GM03348 (cell line): ENCODE results near the gene SCN2A.
"Not testable (repeated sequence)": the region's sequence is repeated elsewhere in the genome, so short reads cannot be mapped to it uniquely, and the experiment has no call there.

Experiments used
- DNase-seq: peaks from one replicate; pipeline ENCODE4 v3.0.0; 2012; ENCODE audit warnings: low spot score

Gene SCN2A

DNA sequence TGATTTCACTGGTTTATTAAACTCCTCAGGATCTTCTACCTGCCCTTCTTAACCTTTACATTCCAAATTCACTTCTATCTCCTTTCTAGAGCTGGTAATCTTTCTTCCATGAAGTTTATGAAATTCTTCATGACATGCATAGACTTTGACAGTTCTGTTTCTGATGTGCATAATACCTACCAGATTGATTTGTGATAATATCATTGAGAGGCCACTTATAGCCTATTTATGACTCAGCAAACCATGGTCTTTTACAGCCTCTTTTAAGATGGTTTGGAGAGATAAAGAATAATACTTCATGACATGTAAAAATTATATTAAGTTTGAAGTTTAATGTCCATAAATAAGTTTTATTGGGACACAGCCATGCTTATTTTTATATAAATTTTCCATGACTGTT lies 14.0 kb downstream of the SCN2A start:
- DNase-seq, result no peak

GRCh38 chr2:165256618-165257017 lies 17.4 kb downstream of the SCN2A start:
- no peak for DNase-seq

- DNase-seq, result not testable (repeated sequence)
Observed at GRCh38 chr2:165260347-165260746, 21.1 kb downstream of the SCN2A start.

- DNase-seq, result no peak
Observed at GRCh38 chr2:165268754-165269153, 29.5 kb downstream of the SCN2A start.

DNA sequence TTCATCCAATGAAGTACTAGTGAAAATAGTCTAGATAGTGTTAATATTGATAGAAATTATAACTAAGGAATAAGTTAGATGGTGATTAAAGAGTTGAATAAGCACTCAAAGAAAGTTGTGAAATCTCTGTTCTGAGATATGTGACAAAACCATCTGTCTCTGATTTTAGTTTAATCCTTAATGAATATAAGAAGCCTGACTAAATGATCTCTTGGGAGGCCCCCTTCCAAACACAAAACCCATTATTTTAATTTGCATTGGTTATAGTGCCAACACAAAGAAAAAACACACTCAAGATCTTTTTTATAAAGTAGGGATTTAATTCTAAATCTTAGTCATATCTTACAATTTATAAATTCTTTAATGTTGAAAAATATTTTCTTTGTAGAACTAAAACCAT lies 34.0 kb downstream of the SCN2A start:
- no peak for DNase-seq

DNA sequence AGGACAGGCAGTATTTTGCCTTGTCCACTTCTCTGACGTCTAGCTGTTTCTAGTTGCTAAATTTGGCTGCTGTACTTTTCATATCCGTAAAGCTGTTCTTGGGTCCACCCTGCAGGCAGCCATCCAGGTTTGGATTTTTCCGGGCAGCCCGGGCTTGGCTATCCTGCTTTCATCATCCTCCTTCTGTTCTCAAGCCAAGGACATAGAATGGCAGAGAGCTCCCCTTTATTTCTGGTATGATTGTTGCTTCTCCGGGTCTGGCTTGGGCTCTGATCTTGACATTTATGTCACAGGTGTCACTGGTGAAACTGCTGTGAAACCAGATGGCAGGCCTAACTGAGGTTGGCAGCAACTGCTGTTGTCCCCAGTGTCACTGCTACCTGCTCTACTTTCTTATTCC lies 35.5 kb downstream of the SCN2A start:
- DNase-seq, result peak; percentile 22

GRCh38 chr2:165275932-165276331 lies 36.7 kb downstream of the SCN2A start:
- DNase-seq, result no peak

- no peak for DNase-seq
Observed at GRCh38 chr2:165277295-165277694, 38.1 kb downstream of the SCN2A start.

- no peak for DNase-seq
Observed at GRCh38 chr2:165277860-165278656, 38.8 kb downstream of the SCN2A start.

DNA sequence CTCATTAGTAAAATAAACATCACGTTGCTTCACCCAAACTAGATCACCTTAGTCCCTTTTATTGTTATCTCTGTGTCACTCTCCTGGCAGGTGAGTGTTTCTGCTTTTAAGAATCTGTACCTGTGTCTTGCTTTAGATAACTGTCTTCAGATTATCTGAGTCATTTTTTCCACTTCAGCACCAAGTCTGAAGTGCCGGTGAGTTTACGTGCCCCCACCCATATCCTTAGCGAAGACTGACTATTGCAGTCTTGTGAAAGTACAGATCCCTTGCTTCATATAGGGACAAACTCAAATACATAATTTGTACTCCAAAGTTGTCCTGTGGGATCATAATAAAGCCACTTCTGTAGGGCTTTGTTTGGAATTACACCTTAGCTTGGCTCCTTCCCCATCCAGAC lies 41.1 kb downstream of the SCN2A start:
- no peak for DNase-seq

GRCh38 chr2:165281387-165281786 lies 42.2 kb downstream of the SCN2A start:
- no peak for DNase-seq

DNA sequence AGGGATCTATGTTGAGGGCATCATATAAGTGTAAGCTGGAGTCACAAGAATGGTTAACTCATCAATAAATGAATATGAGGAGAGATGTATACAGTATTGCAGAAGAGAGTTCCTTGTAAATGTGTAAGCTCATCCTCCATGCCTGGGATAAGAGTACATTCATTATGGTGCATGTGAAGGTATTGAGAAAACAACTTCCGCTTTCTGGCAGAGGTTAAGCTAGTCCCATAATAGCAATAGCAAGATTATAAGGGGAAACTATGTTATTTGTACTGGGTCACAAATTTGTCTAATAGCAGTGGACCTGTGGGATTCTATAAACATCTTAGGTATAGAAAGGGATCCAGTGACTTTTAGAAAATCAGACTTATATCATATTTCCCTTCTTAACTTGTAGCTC lies 44.1 kb downstream of the SCN2A start:
- no peak for DNase-seq

DNA sequence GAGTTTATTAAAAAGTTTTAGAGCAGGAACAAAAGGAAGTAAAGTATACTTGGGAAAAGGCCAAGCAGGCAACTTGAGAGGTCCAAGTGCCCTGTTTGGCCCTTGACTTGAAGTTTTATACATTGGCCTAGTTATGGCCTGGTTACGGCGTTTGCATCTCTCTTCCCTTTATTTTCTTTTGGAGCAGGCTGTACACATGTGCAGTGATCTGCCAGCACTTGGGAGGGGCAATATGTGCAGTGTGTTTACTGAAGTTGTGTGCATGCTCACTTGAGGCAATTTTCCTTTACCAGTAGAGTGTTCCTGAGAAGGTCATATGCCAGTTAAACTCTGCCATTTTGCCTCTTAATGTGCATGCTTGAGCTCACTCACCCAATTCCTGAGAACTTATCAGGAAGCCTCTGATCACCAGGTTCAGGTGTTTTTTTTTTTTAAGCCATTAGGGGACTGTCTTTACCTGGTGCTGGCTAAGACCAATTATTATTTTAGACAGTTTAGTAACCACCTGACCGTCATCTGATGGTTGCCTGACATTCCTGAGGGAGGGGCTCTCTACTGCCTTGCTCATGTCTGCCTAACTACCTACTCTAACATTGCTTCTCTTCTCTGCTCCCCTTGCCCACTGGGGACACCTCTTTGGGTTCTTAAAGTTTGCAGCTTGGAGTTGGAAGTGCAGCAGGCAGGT lies 48.0 kb downstream of the SCN2A start:
- DNase-seq, result no peak

DNA sequence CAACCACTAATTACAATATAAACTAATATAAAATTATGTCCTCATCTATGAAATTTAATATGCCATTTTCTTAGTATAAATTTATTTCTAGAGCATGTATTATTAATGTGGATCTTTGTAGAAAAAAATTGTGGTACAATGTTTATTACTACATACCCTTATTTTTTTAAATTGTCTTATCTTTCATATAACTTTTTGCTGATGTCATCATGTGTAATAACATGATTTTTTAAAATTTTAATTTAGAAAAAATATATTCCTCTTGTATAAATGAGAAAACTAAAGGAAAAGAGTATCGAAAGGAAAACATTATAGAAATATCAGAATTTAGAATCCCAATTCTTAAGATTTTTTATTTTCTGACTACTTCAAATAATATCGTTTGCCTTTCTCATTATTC lies 49.9 kb downstream of the SCN2A start:
- no peak for DNase-seq

DNA sequence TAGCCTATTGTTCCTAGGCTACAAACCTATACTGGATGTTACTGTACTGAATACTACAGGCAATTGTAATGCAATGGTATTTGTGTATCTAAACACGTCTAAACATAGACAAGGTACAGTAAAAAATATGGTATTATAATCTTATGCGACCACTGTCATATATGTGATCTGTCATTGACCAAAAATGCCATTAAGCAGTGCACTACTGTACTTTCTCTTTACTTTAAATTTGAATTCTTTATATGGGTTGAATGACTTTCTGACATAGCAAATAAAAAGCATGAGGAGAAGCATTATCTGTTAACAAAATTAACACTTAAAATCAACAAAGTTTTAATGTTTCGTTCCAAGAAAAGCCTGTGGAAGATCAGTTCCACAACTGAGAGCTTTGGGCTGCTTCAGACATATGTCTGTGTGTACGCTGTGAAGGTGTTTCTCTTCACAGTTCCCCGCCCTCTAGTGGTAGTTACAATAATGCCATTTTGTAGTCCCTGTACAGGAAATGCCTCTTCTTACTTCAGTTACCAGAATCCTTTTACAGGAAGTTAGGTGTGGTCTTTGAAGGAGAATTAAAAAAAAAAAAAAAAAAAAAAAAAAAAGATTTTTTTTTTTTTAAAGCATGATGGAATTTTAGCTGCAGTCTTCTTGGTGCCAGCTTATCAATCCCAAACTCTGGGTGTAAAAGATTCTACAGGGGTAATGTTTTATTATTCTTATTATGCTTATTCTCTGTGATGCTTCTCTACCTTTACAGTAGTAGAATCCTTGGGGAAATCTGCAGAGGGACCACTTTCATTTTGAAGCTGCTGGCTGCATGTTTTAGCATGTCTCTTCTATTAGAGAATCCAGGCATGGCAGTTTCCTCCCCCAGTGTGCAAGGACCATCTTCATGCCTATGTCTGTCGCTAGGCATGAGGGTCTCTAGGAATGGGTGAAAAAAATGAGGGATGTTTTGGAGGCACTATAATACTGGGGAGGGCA lies 54.5 kb downstream of the SCN2A start:
- peak; percentile 81 for DNase-seq

DNA sequence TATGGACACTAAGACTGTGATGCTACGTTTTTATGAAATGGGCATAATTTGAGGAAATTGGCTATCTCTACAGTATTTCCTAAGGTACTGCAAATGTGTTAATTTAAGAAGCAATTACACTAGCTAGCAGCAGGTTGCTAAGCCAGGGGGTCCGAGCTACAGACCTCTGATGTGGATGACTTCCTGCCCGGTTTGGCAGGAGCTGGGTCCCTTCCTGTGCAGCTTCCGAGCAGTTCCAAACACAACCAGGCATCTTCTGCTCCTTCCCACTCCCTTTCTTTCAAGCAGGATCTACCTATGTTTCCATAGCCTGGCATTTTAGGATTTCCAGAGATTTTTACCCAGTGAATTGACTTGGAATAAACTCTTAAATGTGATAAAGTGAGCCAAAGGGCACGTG lies 55.7 kb downstream of the SCN2A start:
- no peak for DNase-seq

- no peak for DNase-seq
Observed at GRCh38 chr2:165295643-165296042, 56.4 kb downstream of the SCN2A start.

- no peak for DNase-seq
Observed at GRCh38 chr2:165305391-165306096, 66.3 kb downstream of the SCN2A start.

DNA sequence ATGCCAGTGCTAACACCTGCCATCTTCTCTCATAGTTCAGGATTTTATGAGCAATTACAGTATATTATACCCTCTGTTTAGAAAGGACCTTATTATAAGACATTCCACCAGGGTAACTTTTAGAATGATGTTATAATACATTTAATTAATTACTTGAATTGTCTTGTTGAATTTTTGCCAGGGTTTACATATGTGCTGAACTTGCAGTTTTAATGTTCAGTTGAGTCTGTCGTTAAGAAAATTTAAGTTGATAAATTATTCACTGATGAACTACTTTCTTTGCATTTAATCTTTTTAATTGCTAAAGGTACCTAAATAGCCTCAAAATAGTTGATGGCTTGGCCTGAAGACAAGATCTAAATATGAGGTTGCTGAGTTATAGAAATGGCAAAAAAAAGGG lies 68.1 kb downstream of the SCN2A start:
- no peak for DNase-seq

- DNase-seq, result no peak
Observed at GRCh38 chr2:165311949-165312348, 72.7 kb downstream of the SCN2A start.

GRCh38 chr2:165312999-165313398 lies 73.8 kb downstream of the SCN2A start:
- no peak for DNase-seq

DNA sequence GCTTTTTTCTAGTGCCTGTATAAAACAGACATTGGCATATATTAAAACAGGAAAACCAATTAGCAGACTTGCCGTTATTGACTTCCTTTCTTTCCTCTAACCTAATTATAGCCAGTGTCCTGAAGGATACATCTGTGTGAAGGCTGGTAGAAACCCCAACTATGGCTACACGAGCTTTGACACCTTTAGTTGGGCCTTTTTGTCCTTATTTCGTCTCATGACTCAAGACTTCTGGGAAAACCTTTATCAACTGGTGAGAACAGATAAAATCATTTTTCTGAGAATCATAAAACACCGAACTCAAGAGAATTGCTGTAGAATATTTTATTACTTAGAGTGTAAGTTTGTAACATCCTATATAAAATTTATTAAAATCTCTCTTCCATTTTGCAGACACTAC lies 74.3 kb downstream of the SCN2A start:
- no peak for DNase-seq
